NCI-H2171 treated with DMSO at 0.1 percent for 48 hours (cell line): ENCODE data around the gene RAB3C.
"Not testable (repeated sequence)": the region's sequence is repeated elsewhere in the genome, so short reads cannot be mapped to it uniquely, and the experiment has no call there.

Source experiments
- DNase-seq: peaks from one replicate; lab custom pipeline; 2025; lab: John Stamatoyannopoulos, UW

Gene RAB3C

DNA sequence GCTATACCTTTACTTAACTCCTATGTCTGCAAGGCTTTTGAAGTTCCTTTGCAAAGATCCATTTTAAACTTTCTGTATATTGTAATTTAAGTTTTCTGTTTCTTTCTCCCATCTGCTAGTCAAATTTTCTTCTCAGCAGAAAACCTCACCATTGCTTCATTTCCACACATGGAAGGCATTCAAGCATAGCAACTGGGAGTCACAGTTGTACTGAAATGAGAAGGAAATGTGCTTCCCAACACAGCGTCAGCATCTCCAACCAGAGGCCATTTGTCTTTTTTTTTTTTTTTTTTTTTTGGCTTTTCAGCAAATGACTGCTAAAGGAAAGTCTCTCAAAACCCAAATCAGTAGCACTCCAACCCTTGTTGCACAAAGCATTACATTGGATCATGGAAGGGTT lies 92.5 kb downstream of the RAB3C start:
- no peak for DNase-seq

- no peak for DNase-seq
These were observed 94.8 kb downstream of the RAB3C start for GRCh38 chr5:58677650-58678049.

GRCh38 chr5:58680503-58680902 lies 97.6 kb downstream of the RAB3C start:
- no peak for DNase-seq

DNA sequence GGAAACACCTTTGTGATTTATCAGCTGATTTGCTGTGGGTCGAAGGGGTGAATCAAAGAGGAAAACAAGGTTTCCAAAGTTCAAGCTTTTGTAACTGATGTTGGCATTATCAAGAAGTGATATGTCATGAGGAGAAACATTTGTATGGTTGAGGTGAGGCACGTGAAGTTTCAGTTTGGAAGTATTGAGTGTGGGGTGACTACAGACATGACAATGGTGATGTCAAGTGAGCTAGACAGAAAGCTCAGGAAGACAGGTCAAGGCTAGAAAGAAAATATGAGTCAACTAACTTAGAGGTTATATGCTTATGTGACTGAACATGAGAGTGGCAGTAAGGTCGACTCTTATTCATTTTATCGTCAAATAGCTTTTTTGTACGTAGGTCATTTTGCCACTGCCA lies 99.1 kb downstream of the RAB3C start:
- no peak for DNase-seq

- DNase-seq, result no peak
These were observed 100.7 kb downstream of the RAB3C start for GRCh38 chr5:58683567-58683966.

- no peak for DNase-seq
These were observed 104.2 kb downstream of the RAB3C start for GRCh38 chr5:58687079-58687478.

DNA sequence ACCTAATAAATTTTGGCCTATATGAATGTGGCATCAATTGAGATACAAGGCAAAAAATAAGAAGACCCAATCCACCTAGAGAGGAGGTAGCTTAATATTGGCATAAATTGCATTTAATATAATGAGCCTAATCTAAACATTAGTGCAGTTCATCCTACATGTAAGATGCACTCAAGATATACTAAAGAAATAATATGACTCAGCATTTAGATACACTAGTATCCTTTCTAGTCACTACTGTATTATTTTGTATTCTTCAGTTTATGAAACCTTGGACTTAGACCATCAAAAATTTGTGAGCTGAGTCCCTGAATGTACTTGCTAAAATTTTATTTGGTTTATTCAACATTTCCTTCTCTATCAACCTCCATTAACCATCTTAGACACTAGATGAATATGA lies 104.7 kb downstream of the RAB3C start:
- DNase-seq, result no peak

GRCh38 chr5:58699088-58699761 lies 116.3 kb downstream of the RAB3C start:
- peak; percentile 62 for DNase-seq

DNA sequence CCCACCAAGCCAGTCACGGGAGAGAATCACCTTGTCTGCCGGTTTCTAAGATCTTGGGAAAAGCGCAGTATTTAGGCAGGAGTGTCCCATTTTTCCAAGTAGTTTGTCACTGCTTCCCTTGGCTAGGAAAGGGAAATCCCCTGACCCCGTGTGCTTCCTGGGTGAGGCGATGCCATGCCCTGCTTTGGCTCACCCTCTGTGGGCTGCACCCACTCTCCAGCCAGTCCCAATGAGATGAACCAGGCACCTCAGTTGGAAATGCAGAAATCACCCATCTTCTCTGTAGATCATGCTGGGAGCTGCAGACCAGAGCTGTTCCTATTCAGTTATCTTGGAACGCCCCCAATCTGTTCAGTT lies 116.9 kb downstream of the RAB3C start:
- DNase-seq, result no peak

DNA sequence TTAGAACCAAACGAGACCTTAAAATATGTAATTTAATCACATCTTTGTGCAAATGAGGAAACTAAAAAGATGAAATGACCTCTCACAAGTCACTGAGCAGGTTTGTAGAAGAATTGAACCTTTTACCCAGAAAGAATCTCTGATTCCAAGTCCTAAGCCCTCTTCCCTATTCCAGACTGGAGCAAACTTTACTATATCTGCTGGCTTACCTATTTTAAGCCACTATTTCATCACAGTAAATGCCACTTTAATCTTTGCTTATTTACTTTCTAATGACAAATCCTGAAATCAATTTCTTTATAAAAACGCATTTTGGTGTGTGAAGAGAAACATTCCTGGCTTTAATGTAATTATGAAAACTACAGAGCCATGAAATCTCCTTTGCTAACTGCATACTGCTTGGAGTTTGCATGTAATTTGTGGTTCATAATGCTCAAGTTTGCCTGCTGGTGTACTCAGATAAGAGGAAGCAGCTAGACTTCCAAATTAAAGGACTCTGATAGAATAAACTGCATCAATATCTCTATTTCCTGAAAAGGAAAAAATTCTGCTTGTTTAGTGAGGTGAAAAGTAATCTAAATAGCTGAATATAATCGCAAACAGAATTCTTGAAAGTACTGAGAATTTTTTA lies 121.2 kb downstream of the RAB3C start:
- no peak for DNase-seq

DNA sequence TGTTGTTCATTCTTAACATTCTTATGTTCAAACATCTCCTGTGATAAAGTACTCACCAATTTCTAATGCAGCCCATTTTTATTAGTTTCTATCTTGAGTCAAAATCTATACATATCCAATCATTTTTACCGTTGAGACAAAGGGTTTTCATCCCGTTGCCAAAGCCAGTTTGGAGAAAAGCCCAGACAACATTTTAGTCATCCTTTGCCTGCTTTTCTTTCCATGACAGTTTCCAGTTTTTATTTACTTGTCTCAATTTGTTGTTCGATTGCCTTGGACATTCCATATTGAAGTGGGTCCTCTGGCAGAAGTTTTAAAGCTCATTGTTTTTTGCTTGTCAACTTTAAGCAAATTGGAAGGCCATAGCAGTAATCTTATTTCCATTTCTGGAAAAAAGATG lies 123.9 kb downstream of the RAB3C start:
- DNase-seq, result no peak

DNA sequence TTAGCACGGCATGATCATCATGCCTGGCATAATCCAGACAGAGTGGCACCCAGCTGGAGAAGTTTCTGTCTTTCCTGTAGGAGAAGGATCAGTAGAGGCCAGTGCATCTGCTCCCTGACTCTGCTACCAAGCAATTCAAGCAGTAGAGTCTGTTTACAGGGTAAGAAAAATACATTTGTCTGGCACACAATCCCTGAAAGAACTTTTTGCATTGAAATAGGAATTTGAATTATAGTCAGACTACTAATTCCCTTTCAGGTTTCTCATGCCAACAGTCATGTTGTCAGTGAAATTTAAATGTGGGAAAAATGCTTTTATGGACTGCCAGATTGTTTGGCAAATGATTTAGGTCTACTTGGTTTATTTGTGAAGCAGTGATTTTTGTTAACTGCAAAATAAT lies 125.6 kb downstream of the RAB3C start:
- DNase-seq, result no peak

DNA sequence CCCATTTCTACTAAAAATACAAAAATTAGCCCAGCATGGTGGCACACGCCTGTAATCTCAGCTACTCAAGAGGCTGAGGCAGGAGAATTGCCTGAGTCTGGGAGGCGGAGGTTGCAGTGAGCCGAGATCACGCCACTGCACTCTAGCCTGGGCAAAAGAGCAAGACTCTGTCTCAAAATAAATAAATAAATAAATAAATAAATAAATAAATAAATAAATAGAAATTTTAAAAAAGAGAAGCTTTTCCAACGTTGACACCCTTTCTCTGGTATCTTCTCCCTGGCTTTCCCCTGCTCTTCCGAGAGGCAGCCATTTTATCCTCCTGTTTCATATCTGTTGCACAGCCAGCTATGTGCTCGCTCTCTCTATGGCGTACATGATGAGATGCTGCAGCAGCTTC lies 127.5 kb downstream of the RAB3C start:
- not testable (repeated sequence) for DNase-seq

- DNase-seq, result no peak
These were observed 128.0 kb downstream of the RAB3C start for GRCh38 chr5:58710871-58711270.

GRCh38 chr5:58711965-58712364 lies 129.1 kb downstream of the RAB3C start:
- no peak for DNase-seq

DNA sequence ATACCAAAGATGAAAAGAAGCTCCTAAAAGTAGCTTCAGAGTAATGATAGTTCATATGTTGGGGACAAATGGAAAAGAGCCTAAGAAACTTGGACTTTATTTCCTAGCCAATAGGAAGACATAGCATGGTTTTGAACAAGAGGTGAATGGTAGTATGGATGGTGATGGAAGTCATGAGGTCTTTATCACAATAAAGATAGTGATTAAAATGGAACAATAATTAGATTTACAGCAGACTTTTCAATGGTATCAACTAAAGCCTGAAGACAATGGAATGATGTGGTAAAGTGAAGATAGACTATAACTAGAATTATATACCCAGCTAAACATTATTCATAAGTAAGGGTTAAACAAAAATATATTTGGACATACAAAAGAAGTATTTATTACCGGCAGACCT lies 131.2 kb downstream of the RAB3C start:
- DNase-seq, result no peak

- DNase-seq, result no peak
These were observed 133.3 kb downstream of the RAB3C start for GRCh38 chr5:58715997-58716656.

DNA sequence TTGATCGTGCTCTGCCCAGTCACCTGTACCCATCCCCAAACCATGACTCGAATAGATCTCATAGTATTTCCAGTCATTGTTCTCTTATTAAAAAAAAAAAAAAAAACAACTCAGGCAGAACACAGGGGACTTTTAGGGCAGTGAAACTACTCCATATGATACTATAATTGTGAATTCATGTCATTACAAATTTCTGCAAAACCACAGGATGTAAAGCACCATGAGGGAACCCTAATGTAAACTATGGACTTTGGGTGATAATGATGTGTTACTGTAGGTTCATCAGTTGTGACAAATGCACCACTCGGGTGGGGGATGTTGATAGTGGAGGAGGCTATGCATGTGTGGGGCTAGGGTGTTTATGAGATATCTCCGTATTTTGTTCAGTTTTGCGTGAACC lies 133.8 kb downstream of the RAB3C start:
- no peak for DNase-seq

- DNase-seq, result no peak
These were observed 134.6 kb downstream of the RAB3C start for GRCh38 chr5:58717303-58718007.

DNA sequence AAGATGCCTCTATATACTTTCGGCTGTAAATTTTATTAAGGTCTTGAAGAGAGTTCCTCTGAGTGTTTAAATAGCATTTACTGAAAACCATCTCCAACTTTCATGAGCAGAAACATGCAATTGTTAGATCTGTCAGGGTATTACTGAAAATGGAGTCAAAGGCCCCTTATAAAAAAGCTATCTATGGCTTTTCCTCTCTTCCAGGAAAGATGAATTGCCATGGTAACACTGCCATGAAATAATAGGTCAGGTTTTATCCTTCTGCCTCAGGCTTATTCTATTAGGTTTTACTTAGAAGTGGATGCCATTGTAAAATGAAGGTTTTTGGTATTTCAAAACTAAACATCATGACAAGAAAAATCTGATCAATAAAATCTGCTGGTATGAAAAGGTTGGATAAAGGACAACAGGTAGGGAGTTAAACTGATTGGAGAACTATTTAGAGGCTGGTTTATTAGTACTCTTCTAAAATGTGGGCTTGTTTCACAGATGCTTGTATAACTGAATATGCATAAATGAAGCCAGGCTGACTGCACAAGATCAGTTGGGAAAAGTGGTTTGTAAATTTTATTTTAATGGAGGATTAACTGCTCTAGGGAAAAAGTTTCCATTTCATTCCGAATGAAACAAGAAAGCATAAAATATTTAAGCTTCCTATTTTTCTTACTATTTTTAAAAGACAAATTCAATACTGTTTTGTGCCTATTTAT lies 135.5 kb downstream of the RAB3C start:
- DNase-seq, result no peak

- no peak for DNase-seq
These were observed 139.3 kb downstream of the RAB3C start for GRCh38 chr5:58722160-58722559.

DNA sequence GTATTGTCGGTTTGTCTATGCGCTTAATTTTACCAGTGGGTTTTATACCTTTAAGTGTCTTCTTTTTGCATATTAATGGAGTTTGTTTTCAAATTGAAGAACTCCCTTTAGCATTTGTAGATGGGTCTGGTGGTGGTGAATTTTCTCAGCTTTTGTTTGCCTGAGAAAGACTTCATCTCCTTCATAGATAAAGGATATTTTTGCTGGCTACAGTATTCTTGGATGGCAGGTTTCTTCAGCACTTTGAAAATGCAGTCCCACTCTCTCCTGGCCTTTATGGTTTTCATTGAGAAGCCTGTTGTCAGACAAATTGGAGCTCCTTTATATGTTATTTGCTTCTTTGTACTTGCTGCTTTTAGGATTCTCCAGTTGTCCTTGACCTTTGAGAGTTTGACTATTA lies 142.1 kb downstream of the RAB3C start:
- no peak for DNase-seq
